HG02885 (cell line): Measurements from ENCODE around the gene EFNB2.

Experiments
- ATAC-seq: cut with Tn5 transposase; IDR thresholded peaks from one replicate; pipeline ENCODE4 v1.9.1; 2021; ENCODE audit warnings: mild to moderate bottlenecking; ENCODE audit not compliant: unreplicated experiment, poor library complexity

Gene EFNB2

GRCh38 chr13:106489849-106490568, 45.5 kb downstream of the EFNB2 start:
- no peak for ATAC-seq

GRCh38 chr13:106488686-106489085, 46.8 kb downstream of the EFNB2 start:
- no peak for ATAC-seq

- no peak for ATAC-seq
Observed at GRCh38 chr13:106488076-106488475, 47.4 kb downstream of the EFNB2 start.

GRCh38 chr13:106487129-106487528, 48.3 kb downstream of the EFNB2 start:
- ATAC-seq: no peak

- ATAC-seq: no peak
Observed at GRCh38 chr13:106486287-106486686, 49.2 kb downstream of the EFNB2 start.

- no peak for ATAC-seq
Observed at GRCh38 chr13:106484537-106485193, 50.8 kb downstream of the EFNB2 start.

- no peak for ATAC-seq
Observed at GRCh38 chr13:106484084-106484483, 51.4 kb downstream of the EFNB2 start.

GRCh38 chr13:106481919-106482318, 53.5 kb downstream of the EFNB2 start:
- ATAC-seq: no peak

- ATAC-seq: no peak
Observed at GRCh38 chr13:106480351-106480910, 55.0 kb downstream of the EFNB2 start.

GRCh38 chr13:106479929-106480328, 55.5 kb downstream of the EFNB2 start:
- no peak for ATAC-seq

GRCh38 chr13:106478116-106478515, 57.3 kb downstream of the EFNB2 start:
- ATAC-seq: no peak

- no peak for ATAC-seq
Observed at GRCh38 chr13:106477303-106477702, 58.2 kb downstream of the EFNB2 start.

GRCh38 chr13:106475852-106476251, 59.6 kb downstream of the EFNB2 start:
- no peak for ATAC-seq

GRCh38 chr13:106474912-106475311, 60.5 kb downstream of the EFNB2 start:
- ATAC-seq: no peak

- ATAC-seq: no peak
Observed at GRCh38 chr13:106473154-106473553, 62.3 kb downstream of the EFNB2 start.

GRCh38 chr13:106472621-106473020, 62.8 kb downstream of the EFNB2 start:
- no peak for ATAC-seq

GRCh38 chr13:106471957-106472543, 63.4 kb downstream of the EFNB2 start:
- ATAC-seq: no peak

- no peak for ATAC-seq
Observed at GRCh38 chr13:106470576-106470975, 64.9 kb downstream of the EFNB2 start.

GRCh38 chr13:106468744-106469590, 66.5 kb downstream of the EFNB2 start:
- ATAC-seq: no peak

- ATAC-seq: no peak
Observed at GRCh38 chr13:106468207-106468606, 67.3 kb downstream of the EFNB2 start.
